Stimulated activated naive CD8-positive, alpha-beta T cell treated with anti-CD3 and anti-CD28 coated beads, Interleukin-15, Interleukin-2, amounts not matched to agents 100 ng/mL and 50 ng/mL, for 24 hours (primary cell): ENCODE data around the gene PPFIA3.
"Not testable (repeated sequence)": the region's sequence is repeated elsewhere in the genome, so short reads cannot be mapped to it uniquely, and the experiment has no call there.

ENCODE experiments used
- H3K27ac Mint-ChIP-seq: one replicate; pipeline ENCODE4 v1.8.0; 2021; ENCODE audit warnings: mild to moderate bottlenecking, mixed read lengths
- H3K27me3 Mint-ChIP-seq: one replicate; pipeline ENCODE4 v1.8.0; 2021; ENCODE audit warnings: mixed read lengths
- H3K36me3 Mint-ChIP-seq: one replicate; pipeline ENCODE4 v1.8.0; 2021; ENCODE audit warnings: low read depth, mixed read lengths
- H3K4me1 Mint-ChIP-seq: one replicate; pipeline ENCODE4 v1.8.0; 2021; ENCODE audit warnings: low read depth, mixed read lengths
- H3K4me3 Mint-ChIP-seq: one replicate; pipeline ENCODE4 v1.8.0; 2021; ENCODE audit warnings: mild to moderate bottlenecking, mixed read lengths
- H3K9me3 Mint-ChIP-seq: one replicate; pipeline ENCODE4 v1.8.0; 2021; ENCODE audit warnings: mixed read lengths

PPFIA3 gene

DNA sequence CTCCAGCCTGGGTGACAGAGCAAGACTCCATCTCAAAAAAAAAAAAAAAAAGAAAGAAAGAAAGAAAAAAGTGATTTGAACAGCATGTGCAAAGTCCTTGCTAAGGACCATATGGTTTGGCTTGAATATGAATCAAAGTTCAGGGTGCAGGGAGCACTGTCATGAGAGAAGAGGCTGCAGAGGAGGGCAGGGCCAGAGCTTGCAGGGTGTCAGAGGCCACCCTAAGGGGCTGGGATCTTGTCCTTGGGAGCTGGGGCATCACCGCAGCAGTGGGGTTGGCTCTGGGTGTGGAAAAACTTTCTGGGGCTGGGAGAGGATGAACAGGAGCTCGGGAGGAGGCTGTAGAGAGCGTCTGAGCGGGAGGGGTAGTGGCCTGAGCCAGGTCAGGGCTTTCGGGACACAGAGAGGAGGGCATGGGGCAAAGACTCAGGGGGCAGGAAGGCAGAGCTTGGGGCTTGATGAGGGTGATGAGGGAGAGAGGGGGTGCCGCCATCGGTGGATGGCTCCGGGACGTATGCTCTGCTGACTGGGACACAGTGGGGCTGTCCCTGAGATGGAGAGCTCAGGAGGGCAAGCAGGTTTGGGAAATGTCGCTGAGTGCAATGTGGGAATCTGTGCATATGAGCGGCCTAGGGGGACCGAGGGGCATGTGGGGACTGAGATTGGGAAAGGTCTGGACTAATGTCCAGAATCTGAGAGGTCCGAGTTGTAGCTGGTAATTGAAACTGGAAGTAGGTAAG is 41.3 kb downstream of the PPFIA3 start:
- H3K9me3 Mint-ChIP-seq, result no peaks in the 10 kb centered on the region
- H3K27me3 Mint-ChIP-seq, result peaks cover 41% of the 10 kb centered on the region
- H3K4me1 Mint-ChIP-seq, result peaks cover 5% of the 10 kb centered on the region
- H3K4me3 Mint-ChIP-seq, result no peak overlapping the region
- no peak overlapping the region for H3K27ac Mint-ChIP-seq
- H3K36me3 Mint-ChIP-seq, result no peaks in the 10 kb centered on the region

DNA sequence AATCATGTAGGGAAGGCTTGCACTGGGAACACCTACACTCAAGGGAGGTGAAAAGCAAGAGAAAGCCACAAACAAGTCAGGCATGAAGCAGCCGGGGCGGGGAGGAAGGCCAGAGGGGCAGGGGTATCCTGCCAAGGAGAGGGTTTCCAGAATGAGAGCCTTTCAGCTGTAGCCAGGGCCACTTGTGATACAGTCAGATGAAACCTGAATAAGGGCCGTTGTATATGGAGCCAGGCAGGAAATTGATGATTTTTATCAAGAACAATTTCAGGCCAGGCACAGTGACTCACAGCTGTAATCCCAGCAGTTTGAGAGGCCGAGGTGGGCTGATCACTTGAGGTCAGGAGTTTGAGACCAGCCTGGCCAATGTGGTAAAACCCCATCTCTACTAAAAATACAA is 42.6 kb downstream of the PPFIA3 start:
- Mint-ChIP-seq H3K4me1 (peaks cover 5% of the 10 kb centered on the region), H3K27me3 (peaks cover 38% of the 10 kb centered on the region), H3K36me3 (no peaks in the 10 kb centered on the region), H3K27ac (no peak overlapping the region), H3K4me3 (no peak overlapping the region), H3K9me3 (no peaks in the 10 kb centered on the region)

DNA sequence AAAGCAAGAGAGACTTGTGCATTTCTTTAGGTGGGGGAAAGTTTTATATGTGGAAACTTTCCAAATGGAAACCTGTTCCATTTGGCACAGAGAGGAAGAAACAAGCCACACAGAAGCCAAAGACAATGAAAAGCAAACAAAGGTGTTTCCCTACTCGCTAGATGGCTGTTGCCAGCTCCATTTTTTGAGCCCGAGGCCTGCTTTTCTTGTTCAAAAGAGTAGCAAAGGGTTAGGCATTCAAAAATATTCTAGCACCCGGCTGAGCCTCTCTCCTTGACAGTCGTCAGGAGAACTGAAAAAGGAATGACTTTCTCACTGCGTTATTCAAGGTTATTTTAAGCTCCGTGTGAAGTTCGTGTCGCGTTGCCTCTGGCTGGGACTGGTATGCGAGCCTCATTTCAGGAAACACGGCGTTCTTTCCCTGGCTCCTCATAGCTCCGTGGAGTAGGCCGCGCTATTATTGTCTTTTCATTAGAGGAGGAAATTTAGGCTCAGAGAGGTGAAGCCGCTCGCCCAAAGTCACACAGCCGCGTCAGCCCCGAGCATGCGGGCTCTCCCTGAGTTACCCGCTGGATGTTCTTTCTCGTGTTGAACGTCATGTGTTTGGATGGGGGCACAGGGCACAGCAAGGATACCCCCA is 45.9 kb downstream of the PPFIA3 start:
- Mint-ChIP-seq H3K9me3 (no peaks in the 10 kb centered on the region), H3K4me1 (no peaks in the 10 kb centered on the region), H3K27ac (no peak overlapping the region), H3K4me3 (no peak overlapping the region), H3K27me3 (peaks cover 19% of the 10 kb centered on the region), H3K36me3 (no peaks in the 10 kb centered on the region)

DNA sequence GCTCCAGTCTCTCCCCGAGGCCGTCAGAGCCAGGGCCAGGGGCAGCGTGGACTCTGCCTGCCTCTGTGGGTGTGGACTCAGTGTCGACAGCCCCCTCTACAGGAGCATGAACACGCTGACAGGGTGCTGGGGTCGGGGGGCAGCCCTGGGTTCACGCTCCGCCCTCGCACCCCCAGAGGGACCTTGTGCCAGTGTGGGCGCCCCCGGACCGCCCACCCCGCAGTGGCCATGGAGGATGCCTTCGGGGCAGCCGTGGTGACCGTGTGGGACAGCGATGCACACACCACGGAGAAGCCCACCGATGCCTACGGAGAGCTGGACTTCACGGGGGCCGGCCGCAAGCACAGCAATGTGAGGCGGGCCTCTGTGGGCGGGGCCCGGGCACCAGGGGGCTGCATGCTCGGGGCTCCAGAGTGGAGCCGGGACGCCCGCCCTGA is 46.5 kb downstream of the PPFIA3 start:
- peaks cover 16% of the 10 kb centered on the region for H3K27me3 Mint-ChIP-seq
- H3K27ac Mint-ChIP-seq, result no peak overlapping the region
- no peaks in the 10 kb centered on the region for H3K9me3 Mint-ChIP-seq
- no peaks in the 10 kb centered on the region for H3K4me1 Mint-ChIP-seq
- no peaks in the 10 kb centered on the region for H3K36me3 Mint-ChIP-seq
- no peak overlapping the region for H3K4me3 Mint-ChIP-seq

DNA sequence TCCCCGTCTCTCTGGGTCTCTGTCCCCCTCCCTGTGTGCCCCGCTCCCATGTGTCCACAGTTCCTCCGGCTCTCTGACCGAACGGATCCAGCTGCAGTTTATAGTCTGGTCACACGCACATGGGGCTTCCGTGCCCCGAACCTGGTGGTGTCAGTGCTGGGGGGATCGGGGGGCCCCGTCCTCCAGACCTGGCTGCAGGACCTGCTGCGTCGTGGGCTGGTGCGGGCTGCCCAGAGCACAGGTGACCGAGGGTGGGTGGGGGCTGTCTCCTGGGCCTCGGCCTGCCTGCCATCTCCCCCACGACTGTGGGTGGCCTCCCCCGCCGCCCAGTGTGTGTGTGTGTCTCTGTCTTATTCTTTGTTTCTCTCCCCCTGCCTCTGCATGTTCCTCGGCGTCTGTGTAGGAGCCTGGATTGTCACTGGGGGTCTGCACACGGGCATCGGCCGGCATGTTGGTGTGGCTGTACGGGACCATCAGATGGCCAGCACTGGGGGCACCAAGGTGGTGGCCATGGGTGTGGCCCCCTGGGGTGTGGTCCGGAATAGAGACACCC is 48.6 kb downstream of the PPFIA3 start:
- Mint-ChIP-seq H3K36me3 (no peaks in the 10 kb centered on the region), H3K27me3 (peaks cover 18% of the 10 kb centered on the region), H3K27ac (no peak overlapping the region)

DNA sequence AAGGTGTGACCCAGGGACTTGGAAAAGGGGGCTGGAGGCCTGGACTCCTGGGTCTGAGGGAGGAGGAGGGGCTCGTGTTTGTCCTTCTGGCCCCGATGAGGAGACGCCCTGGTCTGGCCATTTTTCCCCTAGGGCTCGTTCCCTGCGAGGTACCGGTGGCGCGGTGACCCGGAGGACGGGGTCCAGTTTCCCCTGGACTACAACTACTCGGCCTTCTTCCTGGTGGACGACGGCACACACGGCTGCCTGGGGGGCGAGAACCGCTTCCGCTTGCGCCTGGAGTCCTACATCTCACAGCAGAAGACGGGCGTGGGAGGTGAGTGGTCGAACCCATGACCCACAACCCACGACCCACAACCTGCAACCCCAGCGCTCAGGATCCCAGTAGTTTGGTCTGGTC is 49.1 kb downstream of the PPFIA3 start:
- H3K9me3 Mint-ChIP-seq, result no peaks in the 10 kb centered on the region
- no peaks in the 10 kb centered on the region for H3K36me3 Mint-ChIP-seq
- H3K4me1 Mint-ChIP-seq, result no peaks in the 10 kb centered on the region
- peaks cover 18% of the 10 kb centered on the region for H3K27me3 Mint-ChIP-seq
- H3K4me3 Mint-ChIP-seq, result no peak overlapping the region
- H3K27ac Mint-ChIP-seq, result no peak overlapping the region

More for the DNA sequence above, 48.6 kb downstream of the PPFIA3 start:
- no peaks in the 10 kb centered on the region for H3K4me1 Mint-ChIP-seq
- H3K4me3 Mint-ChIP-seq, result no peak overlapping the region
- no peaks in the 10 kb centered on the region for H3K9me3 Mint-ChIP-seq

DNA sequence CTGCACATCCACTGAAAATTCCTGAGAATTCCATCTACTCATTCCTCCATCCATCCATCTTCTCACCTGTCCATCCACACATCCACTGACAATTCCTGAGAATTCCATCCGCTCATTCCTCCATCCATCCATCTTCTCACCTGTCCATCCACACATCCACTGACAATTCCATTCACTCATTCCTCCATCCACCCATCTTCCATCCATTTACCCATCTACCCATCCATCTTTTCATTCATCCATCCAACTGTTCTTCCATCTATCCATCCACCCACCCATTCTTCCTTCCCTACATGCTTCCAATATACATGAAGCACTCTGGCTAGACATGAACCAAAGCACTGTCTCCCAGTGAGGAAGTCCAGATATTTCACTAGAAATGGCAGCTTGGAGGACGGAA is 53.9 kb downstream of the PPFIA3 start:
- Mint-ChIP-seq H3K4me3 (no peak overlapping the region), H3K9me3 (no peaks in the 10 kb centered on the region), H3K27ac (no peak overlapping the region), H3K27me3 (peaks cover 8% of the 10 kb centered on the region), H3K36me3 (no peaks in the 10 kb centered on the region), H3K4me1 (peaks cover 6% of the 10 kb centered on the region)

DNA sequence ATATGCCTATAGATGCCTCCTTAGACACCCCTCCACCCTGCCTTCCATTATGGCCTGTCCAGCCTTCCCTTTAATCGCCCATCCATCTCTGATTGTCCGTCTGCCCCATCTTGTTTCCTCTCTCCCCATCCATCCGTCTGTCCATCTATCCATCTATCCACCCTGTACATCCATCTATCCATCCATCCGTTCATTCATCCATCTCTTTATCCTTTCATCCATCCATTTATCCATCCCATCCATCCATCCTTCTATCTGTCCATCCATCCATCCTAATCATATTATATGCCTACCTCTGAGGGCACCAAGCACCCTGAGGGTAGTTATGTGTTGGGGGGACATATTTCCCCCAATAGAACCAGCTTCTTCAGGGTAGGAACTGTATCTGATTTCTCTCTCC is 61.3 kb downstream of the PPFIA3 start:
- H3K27ac Mint-ChIP-seq, result no peak overlapping the region
- H3K9me3 Mint-ChIP-seq, result peaks cover 9% of the 10 kb centered on the region
- peaks cover 4% of the 10 kb centered on the region for H3K27me3 Mint-ChIP-seq
- peaks cover 6% of the 10 kb centered on the region for H3K4me1 Mint-ChIP-seq
- no peaks in the 10 kb centered on the region for H3K36me3 Mint-ChIP-seq
- no peak overlapping the region for H3K4me3 Mint-ChIP-seq

DNA sequence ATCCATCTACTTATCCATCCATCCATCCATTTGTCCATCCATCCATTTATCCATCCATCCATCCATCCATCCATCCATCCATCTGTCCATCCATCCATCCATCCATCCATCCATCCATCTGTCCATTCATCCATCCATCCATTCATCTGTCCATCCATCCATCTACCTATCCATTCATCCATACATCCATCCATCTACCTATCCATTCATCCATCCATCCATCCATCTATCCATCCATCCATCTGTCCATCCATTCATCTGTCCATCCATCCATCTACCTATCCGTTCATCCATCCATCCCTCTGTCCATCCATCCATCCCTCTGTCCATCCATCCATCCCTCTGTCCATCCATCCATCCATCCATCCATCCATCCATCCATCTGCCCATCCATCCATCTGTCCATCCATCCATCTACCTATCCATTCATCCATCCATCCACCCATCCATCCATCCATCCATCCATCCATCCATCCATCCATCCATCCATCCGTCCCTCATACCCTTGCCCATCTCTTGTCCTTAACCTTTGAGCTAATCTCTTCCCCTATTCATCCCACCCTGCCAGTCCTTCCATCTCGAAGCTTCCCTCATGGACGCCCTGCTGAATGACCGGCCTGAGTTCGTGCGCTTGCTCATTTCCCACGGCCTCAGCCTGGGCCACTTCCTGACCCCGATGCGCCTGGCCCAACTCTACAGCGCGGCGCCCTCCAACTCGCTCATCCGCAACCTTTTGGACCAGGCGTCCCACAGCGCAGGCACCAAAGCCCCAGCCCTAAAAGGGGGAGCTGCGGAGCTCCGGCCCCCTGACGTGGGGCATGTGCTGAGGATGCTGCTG is 62.9 kb downstream of the PPFIA3 start:
- H3K27ac Mint-ChIP-seq, result peak overlapping the region; percentile 36
- H3K36me3 Mint-ChIP-seq, H3K27me3 Mint-ChIP-seq, H3K4me3 Mint-ChIP-seq, H3K9me3 Mint-ChIP-seq, H3K4me1 Mint-ChIP-seq: not testable (repeated sequence)

DNA sequence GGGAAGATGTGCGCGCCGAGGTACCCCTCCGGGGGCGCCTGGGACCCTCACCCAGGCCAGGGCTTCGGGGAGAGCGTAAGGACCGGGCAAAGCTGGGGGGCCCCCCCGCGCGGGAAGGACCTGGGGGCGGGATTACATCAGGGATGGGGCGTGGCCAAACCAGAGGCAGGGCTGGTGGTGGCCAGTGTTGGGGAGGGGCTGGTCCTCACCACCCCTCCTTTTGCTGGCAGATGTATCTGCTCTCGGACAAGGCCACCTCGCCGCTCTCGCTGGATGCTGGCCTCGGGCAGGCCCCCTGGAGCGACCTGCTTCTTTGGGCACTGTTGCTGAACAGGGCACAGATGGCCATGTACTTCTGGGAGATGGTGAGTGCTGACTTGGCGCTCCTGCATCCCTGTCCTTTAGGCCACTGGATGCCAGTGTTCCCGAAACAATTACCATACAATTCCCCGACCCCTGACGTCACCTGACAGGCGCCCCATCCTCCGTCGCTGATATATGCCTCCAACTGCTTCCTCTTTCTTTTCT is 63.6 kb downstream of the PPFIA3 start:
- H3K27ac Mint-ChIP-seq, result no peak overlapping the region
- H3K36me3 Mint-ChIP-seq, result no peaks in the 10 kb centered on the region
- H3K4me3 Mint-ChIP-seq, result no peak overlapping the region
- peaks cover 9% of the 10 kb centered on the region for H3K9me3 Mint-ChIP-seq
- H3K4me1 Mint-ChIP-seq, result no peaks in the 10 kb centered on the region
- peaks cover 4% of the 10 kb centered on the region for H3K27me3 Mint-ChIP-seq

DNA sequence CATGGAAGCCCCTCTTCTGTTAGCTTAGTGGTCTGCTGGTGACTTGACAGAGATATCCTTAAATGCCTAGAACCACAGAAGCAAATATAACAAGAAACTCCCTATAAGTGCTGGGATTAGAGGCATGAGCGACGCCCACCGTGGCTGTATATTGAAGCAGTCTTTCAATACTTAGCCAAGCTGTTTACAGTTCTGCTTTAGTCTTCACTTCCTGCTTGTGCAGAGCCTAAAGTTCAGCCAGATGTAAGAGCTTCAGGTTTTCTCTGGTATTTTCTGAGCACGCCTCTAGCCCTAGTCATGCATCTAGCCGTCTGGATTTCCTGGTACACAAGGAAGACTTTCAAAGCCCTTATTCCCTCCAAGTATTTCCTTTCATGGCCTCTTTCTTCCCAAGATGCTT is 66.8 kb downstream of the PPFIA3 start:
- no peak overlapping the region for H3K27ac Mint-ChIP-seq
- no peaks in the 10 kb centered on the region for H3K36me3 Mint-ChIP-seq
- peaks cover 3% of the 10 kb centered on the region for H3K4me1 Mint-ChIP-seq
- peaks cover 12% of the 10 kb centered on the region for H3K9me3 Mint-ChIP-seq
- H3K4me3 Mint-ChIP-seq, result no peak overlapping the region
- H3K27me3 Mint-ChIP-seq, result peaks cover 7% of the 10 kb centered on the region

DNA sequence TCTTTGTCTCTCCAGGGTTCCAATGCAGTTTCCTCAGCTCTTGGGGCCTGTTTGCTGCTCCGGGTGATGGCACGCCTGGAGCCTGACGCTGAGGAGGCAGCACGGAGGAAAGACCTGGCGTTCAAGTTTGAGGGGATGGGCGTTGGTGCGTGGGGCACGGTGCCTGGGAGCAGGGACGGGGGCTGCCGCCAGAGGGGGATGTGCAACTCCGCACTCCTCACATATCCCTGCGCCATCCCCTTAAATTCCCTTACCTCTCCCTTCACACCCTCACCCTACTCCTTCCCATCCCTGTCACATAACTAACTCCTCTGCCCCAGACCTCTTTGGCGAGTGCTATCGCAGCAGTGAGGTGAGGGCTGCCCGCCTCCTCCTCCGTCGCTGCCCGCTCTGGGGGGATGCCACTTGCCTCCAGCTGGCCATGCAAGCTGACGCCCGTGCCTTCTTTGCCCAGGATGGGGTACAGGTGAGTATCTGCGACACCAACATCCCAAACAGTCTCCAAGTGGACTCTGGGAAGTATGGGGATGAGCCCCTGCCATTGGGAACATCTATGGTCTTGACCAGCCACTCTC is 69.4 kb downstream of the PPFIA3 start:
- H3K27me3 Mint-ChIP-seq, result peaks cover 7% of the 10 kb centered on the region
- H3K4me3 Mint-ChIP-seq, result no peak overlapping the region
- no peak overlapping the region for H3K27ac Mint-ChIP-seq
- H3K4me1 Mint-ChIP-seq, result peaks cover 3% of the 10 kb centered on the region
- H3K9me3 Mint-ChIP-seq, result peaks cover 7% of the 10 kb centered on the region
- H3K36me3 Mint-ChIP-seq, result no peaks in the 10 kb centered on the region

DNA sequence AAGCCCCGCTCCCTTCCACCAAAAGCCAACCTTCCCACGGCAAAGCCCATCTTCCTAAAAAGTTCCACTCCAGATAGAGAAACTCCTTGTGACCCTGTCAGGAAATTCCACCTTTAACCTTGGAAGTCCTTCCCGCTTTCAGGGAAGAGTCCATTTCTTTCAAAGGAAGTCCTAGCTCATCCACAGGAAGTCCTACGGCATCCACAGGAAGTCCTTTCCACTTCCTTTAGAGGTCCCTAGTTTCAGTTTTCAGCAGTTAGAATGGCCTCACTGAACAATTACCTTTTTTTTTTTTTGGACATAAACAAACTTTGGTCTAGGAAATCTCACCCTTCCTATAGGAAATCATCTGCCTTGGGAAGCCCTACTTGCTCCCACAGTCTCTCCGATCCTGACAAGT is 69.9 kb downstream of the PPFIA3 start:
- Mint-ChIP-seq H3K4me3 (no peak overlapping the region), H3K27me3 (peaks cover 3% of the 10 kb centered on the region), H3K4me1 (peaks cover 3% of the 10 kb centered on the region), H3K27ac (no peak overlapping the region), H3K36me3 (no peaks in the 10 kb centered on the region), H3K9me3 (peaks cover 3% of the 10 kb centered on the region)

DNA sequence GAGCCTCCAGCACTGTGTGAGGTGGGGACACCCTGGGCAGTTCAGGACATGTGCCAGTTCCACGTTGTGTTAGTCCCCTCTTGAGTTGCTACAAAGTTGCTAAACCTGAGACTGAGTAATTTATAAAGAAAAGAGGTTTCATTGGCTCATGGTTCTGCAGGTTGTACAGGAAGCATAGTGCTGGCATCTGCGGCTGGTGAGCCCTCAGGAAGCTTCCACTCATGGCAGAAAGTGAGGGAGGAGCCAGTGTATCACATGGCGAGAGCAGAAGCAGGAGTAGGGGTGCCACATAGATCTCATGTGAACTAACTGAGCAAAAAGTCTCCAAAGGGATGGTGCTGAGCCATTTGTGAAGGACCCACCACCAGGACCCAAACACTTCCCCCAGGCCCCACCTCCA is 71.4 kb downstream of the PPFIA3 start:
- peaks cover 3% of the 10 kb centered on the region for H3K4me1 Mint-ChIP-seq
- H3K27me3 Mint-ChIP-seq, result peaks cover 3% of the 10 kb centered on the region
- no peak overlapping the region for H3K27ac Mint-ChIP-seq
- no peaks in the 10 kb centered on the region for H3K36me3 Mint-ChIP-seq
- no peak overlapping the region for H3K4me3 Mint-ChIP-seq
- H3K9me3 Mint-ChIP-seq, result peaks cover 3% of the 10 kb centered on the region
